Heart left ventricle (tissue), 16 donors: ENCODE results near the gene GALM. TPM values are rescaled to one million over a fixed set of nuclear protein-coding genes. Genes with fewer than 3 reads are reported as not detected.

Source experiments
- ATAC-seq, 4 donors: fragments of 200-7000 bp; cut with Tn5 transposase; one replicate each; pipeline ENCODE4 v1.9.1; 2020 to 2022; ENCODE audit warnings: moderate library complexity in 4 of 4, mild to moderate bottlenecking in 3 of 4, moderate number of reproducible peaks in 1 of 4
- DNase-seq, 5 donors: peaks; one replicate each; pipeline ENCODE4 v3.0.0-alpha.2; 2020
- H3K27ac ChIP-seq, 12 donors: fragments of 200-600 bp; sonication (generic) in 4 of 12; one replicate each; pipeline versions ENCODE4 v1.5.0 to v1.8.0; 2016 to 2022; ENCODE audit warnings: mild to moderate bottlenecking in 2 of 12
- H3K27me3 ChIP-seq, 9 donors: fragments of 200-600 bp; sonication (generic) in 2 of 9; one replicate each; pipeline versions ENCODE4 v1.5.1 to v1.8.0; 2016 to 2022; ENCODE audit warnings: mild to moderate bottlenecking in 3 of 9
- H3K36me3 ChIP-seq, 9 donors: fragments of 200-600 bp; sonication (generic) in 2 of 9; one replicate each; pipeline versions ENCODE4 v1.5.0 to v1.8.0; 2018 to 2022; ENCODE audit warnings: mild to moderate bottlenecking in 2 of 9
- H3K4me1 ChIP-seq, 12 donors: fragments of 200-600 bp; sonication (generic) in 4 of 12; one replicate each; pipeline versions ENCODE4 v1.5.0 to v1.8.0; 2016 to 2022; ENCODE audit warnings: mild to moderate bottlenecking in 3 of 12
- H3K4me3 ChIP-seq, 12 donors: fragments of 200-600 bp; sonication (generic) in 4 of 12; one replicate each; pipeline versions ENCODE4 v1.5.0 to v1.8.0; 2017 to 2022; ENCODE audit warnings: mild to moderate bottlenecking in 9 of 12, moderate library complexity in 4 of 12
- H3K9me3 ChIP-seq, 12 donors: fragments of 200-600 bp; sonication (generic) in 4 of 12; one replicate each; pipeline versions ENCODE4 v1.5.0 to v1.8.0; 2016 to 2022; ENCODE audit warnings: mild to moderate bottlenecking in 1 of 12
- POLR2A ChIP-seq, 2 donors: fragments of 450-650 bp; IDR thresholded peaks; one replicate each; pipeline ENCODE4 v1.6.1; 2017; ENCODE audit warnings: antibody characterized with exemption in 2 of 2, mild to moderate bottlenecking in 2 of 2, moderate library complexity in 2 of 2
- WGBS, 4 donors: extraction: QIAGEN DNeasy Blood & Tissue Kit in 2 of 4; methylation state at CpG; one replicate each; pipeline versions ENCODE4 v1.1.5 to v1.1.7; 2013 to 2018; 5-methylcytosine and 5-hydroxymethylcytosine counted together
- intact Hi-C, 10 donors: fragments of 100-400 bp; cut with DNase I; formaldehyde crosslinking; loops; one replicate each; pipeline versions ENCODE4 v1.11.1 to v1.14.2; 2022
- polyA plus RNA-seq, 2 donors: library from polyadenylated mRNA; stranded (reverse); fragments of 200-250 nt; gene quantifications; one replicate each; pipeline ENCODE4 v1.2.3, GENCODE V29; 2013
- total RNA-seq, 9 donors: library from RNA; depleted of rRNA in 2 of 9; stranded (reverse); fragments of >200 nt in 2 of 9; fragmentation: NEBNext Ultra II Directional in 3 of 9; extraction: Animal tissue kit (Norgen Biotek cat#: 25700) in 3 of 9; gene quantifications; one replicate each; pipeline versions ENCODE4 v1.1.0 to v1.2.4, GENCODE V29; 2016 to 2023
- TF ChIP-seq, protein P1 (sequence below), 12 donors: fragments of 200-600 bp; sonication (generic) in 4 of 12; IDR thresholded peaks; one replicate each; pipeline versions ENCODE4 v1.5.0 to v1.8.0; 2018 to 2022; ENCODE audit warnings: antibody characterized with exemption in 12 of 12, mild to moderate bottlenecking in 5 of 12
- donor health status: ischemic (EF 13 %, LVEDD 7.1; RV severe dilation, severe dysfunction).
- donor health status: healthy with polysubstance abuse.
- donor health status: DM: no; HTN: yes; CAD: no.
- donor health status: DM: no; HTN: no; CAD: no.
- donor health status: ischemic (EF 25% LVEDD 6.9; RV normal size, moderate dysfunction).
- donor health status: ischemic (EF 25% LVEDD 5.7; RV mildly dilated, moderate dysfunction).
- donor health status: healthy.
- donor health status: DM: yes; HTN: yes; CAD: no.
- donor health status: ischemic (EF 35%, LVEDD 5.7; RV mildly dilated, moderate dysfunction).
- donor health status: nonischemic (EF 11% LVEDD 7.7; RV severe dilation, severe dysfunction).
- donor health status: DM: yes; HTN: yes; CAD: no.
- donor health status: PGD.
- donor health status: ischemic (EF 29% LVEDD 5.4; RV normal size, mild dysfunction).
- donor health status: nonischemic (EF 23%, LVEDD 6.1; RV moderate dilation, normal function).

Gene GALM
- total and polyA plus RNA-seq, 11 donors: 6.3 to 25.3 (median 11.9) TPM

DNA sequence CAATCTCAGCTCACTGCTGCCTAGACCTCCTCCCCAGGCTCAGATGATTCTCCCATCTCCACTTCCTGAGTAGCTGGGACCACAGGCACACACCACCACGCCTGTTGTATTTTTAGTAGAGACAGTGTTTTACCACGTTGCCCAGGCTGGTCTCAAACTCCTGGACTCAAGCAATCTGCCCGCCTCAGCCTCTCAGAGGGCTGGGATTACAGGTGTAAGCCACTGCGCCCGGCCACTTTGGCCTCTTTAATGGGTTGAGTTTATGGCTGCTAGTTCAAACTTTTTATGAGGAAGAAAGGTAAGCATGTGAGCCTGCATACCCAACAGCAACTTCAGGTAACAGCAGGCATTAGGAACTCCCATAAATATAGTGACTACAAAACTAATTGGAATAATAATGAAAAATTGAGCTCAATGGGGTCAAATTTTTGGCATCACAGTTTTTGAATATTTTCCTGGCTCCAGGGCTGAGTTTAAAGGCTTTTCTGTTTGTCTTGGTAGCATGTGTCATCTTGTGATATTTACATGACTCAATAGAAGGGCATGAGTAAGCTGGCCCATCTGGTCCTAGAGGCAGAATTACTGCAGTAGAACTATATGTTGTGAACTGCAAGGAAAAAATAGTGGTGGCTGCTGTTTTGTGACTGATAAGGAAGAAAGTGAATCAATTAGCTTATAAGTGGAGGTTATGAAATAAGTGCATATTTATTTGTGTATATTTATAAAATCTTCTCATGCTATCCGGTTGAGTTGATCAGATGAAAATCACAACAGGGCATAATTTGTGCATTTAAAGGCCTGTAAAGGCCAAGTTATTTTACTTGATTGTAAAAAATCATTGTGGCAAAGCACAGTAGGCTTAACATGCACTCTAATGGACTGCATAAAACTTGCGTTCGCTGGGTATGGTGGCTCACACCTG lies 24.8 kb downstream of the GALM start:
- DNase-seq: no peak
- WGBS, 4 donors: 86 to 90% (median 90%) methylated on average over 8 of the region's 8 CpGs
- Histone ChIP-seq H3K27ac (no peak overlapping the region), H3K27me3 (no peaks in the 10 kb centered on the region), H3K9me3 (no peaks in the 10 kb centered on the region), H3K4me1 (peaks cover 0 to 31% (median 0%) of the 10 kb centered on the region in 12 donors), H3K4me3 (no peak overlapping the region), H3K36me3 (peaks cover 0 to 45% (median 24%) of the 10 kb centered on the region in 9 donors)
- TF ChIP-seq POLR2A (IDR thresholded peaks at IDR 0.05): no peak
- TF ChIP-seq, protein P1, sequence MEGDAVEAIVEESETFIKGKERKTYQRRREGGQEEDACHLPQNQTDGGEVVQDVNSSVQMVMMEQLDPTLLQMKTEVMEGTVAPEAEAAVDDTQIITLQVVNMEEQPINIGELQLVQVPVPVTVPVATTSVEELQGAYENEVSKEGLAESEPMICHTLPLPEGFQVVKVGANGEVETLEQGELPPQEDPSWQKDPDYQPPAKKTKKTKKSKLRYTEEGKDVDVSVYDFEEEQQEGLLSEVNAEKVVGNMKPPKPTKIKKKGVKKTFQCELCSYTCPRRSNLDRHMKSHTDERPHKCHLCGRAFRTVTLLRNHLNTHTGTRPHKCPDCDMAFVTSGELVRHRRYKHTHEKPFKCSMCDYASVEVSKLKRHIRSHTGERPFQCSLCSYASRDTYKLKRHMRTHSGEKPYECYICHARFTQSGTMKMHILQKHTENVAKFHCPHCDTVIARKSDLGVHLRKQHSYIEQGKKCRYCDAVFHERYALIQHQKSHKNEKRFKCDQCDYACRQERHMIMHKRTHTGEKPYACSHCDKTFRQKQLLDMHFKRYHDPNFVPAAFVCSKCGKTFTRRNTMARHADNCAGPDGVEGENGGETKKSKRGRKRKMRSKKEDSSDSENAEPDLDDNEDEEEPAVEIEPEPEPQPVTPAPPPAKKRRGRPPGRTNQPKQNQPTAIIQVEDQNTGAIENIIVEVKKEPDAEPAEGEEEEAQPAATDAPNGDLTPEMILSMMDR (IDR thresholded peaks at IDR 0.05): no peak
- intact Hi-C loops: no loop called here
- ATAC-seq: no peak

DNA sequence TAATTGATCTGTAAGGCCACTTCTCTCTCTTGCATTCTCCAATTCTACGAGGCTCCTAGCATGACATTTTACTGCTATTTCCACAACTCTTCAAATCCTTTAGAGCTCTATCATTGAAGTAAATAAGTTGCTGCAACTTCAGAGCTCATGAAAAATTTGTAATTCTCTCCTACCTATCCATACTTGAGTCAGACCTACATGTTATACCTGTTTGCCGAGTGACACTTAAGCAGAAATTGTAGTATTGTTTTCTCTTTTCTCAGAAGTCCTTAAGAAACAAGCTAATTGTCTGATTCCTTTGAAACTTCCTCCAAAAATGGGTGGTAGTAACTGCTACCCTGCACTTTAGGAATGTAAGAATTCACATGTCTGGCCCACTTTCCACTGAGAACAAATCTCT lies 26.1 kb downstream of the GALM start:
- no peak overlapping the region for H3K4me3 ChIP-seq
- H3K9me3 ChIP-seq: no peaks in the 10 kb centered on the region
- no peak for ATAC-seq
- intact Hi-C loops: no loop called here
- no peak overlapping the region for H3K27ac ChIP-seq
- no peaks in the 10 kb centered on the region for H3K27me3 ChIP-seq
- H3K4me1 ChIP-seq: peaks cover 0 to 35% (median 0%) of the 10 kb centered on the region in 12 donors
- DNase-seq: no peak
- WGBS, 4 donors: 93 to 97% (median 97%) methylated on average over 2 of the region's 2 CpGs
- no peak for TF ChIP-seq POLR2A (IDR thresholded peaks at IDR 0.05)
- TF ChIP-seq, protein P1 (IDR thresholded peaks at IDR 0.05): no peak
- peaks cover 0 to 40% (median 20%) of the 10 kb centered on the region in 9 donors for H3K36me3 ChIP-seq

DNA sequence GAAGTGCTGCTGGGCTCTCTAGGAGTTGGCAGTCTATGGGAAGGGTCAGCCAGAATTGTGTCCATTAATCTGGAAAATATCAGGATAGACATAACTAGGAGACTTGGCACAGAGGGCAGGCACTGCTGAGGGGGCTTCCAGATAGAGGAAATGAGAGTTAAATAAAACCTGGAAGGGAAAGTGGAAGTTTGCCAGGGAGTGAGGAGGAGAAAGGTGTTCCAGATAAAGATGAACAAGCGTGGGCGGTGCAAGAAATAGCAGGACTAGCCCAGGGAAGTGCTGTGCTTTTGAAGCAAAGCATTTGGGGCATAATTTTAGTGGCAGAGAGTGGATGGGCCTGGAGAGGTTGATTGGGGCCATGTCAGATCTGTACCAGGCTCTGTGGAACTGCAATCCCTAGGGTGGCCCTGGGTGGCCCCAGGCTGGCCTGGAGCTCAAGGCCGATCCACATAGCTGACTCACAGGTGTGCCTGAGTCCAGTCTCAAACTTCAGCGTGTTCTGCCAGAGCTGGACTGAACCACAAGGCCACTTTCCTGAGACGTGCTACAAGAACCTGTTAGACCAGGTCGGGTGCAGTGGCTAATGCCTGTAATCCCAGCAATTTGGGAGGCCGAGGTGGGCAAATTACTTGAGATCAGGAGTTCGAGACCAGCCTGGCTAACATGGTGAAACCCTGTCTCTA lies 26.9 kb downstream of the GALM start:
- no peak for TF ChIP-seq POLR2A (IDR thresholded peaks at IDR 0.05)
- TF ChIP-seq, protein P1 (IDR thresholded peaks at IDR 0.05): no peak
- Histone ChIP-seq H3K27me3 (no peaks in the 10 kb centered on the region), H3K4me3 (no peak overlapping the region), H3K27ac (no peak overlapping the region), H3K4me1 (peaks cover 0 to 41% (median 0%) of the 10 kb centered on the region in 12 donors), H3K9me3 (no peaks in the 10 kb centered on the region), H3K36me3 (peaks cover 0 to 38% (median 19%) of the 10 kb centered on the region in 9 donors)
- WGBS, 4 donors: 85 to 89% (median 86%) methylated on average over 6 to 8 of the region's 8 CpGs
- intact Hi-C loops: no loop called here
- ATAC-seq: peak in 1 of 4 donors; percentile 38
- DNase-seq: no peak
